NB4 (cell line): ENCODE measurements around the gene TGIF1.

Experiments used
- DNase-seq: peaks from one replicate; pipeline ENCODE4 v3.0.0; 2010; ENCODE audit warnings: low read depth
- H3K4me3 ChIP-seq: one replicate; pipeline ENCODE4 v1.5.1; 2011; ENCODE audit warnings: mild to moderate bottlenecking, low read depth, low read length, moderate library complexity
- MYC ChIP-seq: IDR thresholded peaks from 2 replicates; pipeline ENCODE4 v1.6.1; 2011; ENCODE audit warnings: low read depth, low read length
- POLR2A ChIP-seq: IDR thresholded peaks from 2 replicates; pipeline ENCODE4 v1.6.1; 2011; ENCODE audit warnings: mild to moderate bottlenecking; ENCODE audit not compliant: insufficient read length; ENCODE audit errors: extremely low read depth
- TF ChIP-seq, protein P1 (sequence below): IDR thresholded peaks from one replicate; pipeline ENCODE4 v1.5.1; 2012; ENCODE audit warnings: low read depth, low read length
- TF ChIP-seq, protein P2 (sequence below): IDR thresholded peaks from 2 replicates; pipeline ENCODE4 v1.6.1; 2011; ENCODE audit warnings: low read depth, low read length

The TGIF1 gene

DNA sequence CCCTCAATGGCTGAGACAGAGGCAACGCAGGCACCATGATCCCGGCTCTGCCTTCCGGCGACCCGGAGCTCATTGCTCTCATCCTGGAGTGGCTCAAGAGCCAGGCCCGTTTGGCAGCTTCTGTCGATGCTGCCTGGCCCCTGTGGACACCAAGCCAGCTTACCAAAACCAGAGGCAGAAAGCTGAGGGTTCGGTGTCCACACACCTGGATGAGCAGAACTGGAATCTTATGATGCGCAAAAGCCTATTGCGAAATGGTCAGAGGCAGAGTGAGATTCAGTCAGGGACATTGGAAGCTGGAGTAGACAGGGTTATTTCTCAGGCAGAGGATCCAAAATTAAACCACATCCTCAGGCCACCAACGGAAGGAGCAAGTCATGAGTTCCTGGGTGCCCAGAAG, 34.9 kb upstream of the TGIF1 start:
- no peak for DNase-seq
- no peak for TF ChIP-seq POLR2A
- TF ChIP-seq, protein P1, sequence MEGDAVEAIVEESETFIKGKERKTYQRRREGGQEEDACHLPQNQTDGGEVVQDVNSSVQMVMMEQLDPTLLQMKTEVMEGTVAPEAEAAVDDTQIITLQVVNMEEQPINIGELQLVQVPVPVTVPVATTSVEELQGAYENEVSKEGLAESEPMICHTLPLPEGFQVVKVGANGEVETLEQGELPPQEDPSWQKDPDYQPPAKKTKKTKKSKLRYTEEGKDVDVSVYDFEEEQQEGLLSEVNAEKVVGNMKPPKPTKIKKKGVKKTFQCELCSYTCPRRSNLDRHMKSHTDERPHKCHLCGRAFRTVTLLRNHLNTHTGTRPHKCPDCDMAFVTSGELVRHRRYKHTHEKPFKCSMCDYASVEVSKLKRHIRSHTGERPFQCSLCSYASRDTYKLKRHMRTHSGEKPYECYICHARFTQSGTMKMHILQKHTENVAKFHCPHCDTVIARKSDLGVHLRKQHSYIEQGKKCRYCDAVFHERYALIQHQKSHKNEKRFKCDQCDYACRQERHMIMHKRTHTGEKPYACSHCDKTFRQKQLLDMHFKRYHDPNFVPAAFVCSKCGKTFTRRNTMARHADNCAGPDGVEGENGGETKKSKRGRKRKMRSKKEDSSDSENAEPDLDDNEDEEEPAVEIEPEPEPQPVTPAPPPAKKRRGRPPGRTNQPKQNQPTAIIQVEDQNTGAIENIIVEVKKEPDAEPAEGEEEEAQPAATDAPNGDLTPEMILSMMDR, result no peak
- TF ChIP-seq, protein P2, sequence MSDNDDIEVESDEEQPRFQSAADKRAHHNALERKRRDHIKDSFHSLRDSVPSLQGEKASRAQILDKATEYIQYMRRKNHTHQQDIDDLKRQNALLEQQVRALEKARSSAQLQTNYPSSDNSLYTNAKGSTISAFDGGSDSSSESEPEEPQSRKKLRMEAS, result no peak
- TF ChIP-seq MYC, result no peak
- no peak overlapping the region for H3K4me3 ChIP-seq

DNA sequence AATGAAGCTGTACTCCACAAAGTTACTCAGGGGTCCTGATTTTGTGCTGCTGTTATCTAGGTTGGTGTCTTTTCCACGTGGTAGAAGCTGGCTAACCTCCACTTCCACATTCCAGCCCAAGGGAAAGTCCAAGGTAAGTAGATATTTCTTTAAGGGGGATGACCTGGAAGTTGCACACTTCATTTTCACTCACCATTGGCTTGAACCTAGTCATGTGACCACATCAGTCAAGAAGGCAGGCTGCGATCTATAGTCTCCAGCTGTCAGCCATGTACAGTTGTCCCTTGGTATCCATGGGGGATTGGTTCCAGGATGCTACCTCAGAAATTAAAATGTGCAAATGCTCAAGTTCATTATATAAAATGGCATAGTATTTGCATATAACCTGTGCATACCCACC, 31.9 kb upstream of the TGIF1 start:
- TF ChIP-seq, protein P2, result no peak
- TF ChIP-seq, protein P1, result no peak
- no peak for TF ChIP-seq MYC
- no peak for TF ChIP-seq POLR2A
- DNase-seq, result no peak
- H3K4me3 ChIP-seq, result no peak overlapping the region

DNA sequence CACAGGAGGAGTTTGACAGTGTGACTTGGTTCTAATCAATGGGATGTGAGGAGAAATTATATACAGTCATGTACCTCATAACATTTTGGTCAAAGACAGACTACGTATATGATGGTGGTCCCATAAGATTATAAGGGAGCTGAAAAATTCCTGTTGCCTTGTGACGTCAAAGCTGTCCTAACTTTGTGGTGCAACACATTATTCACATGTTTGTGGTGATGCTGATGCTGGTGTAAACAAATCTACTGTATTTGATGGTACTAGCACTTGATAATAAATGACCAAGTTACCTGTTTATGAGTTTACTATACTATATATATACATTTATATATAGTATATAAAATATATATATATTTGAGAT, 29.1 kb upstream of the TGIF1 start:
- no peak overlapping the region for H3K4me3 ChIP-seq
- no peak for TF ChIP-seq MYC
- no peak for TF ChIP-seq POLR2A
- TF ChIP-seq, protein P2, result no peak
- TF ChIP-seq, protein P1, result no peak
- no peak for DNase-seq

DNA sequence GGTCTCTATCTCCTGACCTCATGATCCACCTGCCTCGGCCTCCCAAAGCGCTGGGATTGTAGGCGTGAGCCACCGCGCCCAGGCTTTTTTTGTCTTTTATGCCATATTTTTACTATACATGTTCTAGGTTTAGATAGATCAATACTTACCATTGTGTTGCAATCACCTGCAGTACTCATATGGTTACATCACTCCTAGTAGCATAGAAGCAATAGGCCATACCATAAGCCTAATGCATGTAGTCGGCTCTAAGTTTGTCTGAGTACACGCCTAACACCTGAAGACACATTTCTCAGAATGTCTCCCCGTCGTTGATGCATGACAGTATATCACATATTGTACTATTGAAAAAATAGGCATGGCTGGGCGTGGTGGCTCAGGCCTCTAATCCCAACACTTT, 27.1 kb upstream of the TGIF1 start:
- DNase-seq, result no peak
- no peak overlapping the region for H3K4me3 ChIP-seq
- TF ChIP-seq POLR2A (no peak), MYC (no peak)
- TF ChIP-seq, protein P2, result no peak
- TF ChIP-seq, protein P1, result no peak

DNA sequence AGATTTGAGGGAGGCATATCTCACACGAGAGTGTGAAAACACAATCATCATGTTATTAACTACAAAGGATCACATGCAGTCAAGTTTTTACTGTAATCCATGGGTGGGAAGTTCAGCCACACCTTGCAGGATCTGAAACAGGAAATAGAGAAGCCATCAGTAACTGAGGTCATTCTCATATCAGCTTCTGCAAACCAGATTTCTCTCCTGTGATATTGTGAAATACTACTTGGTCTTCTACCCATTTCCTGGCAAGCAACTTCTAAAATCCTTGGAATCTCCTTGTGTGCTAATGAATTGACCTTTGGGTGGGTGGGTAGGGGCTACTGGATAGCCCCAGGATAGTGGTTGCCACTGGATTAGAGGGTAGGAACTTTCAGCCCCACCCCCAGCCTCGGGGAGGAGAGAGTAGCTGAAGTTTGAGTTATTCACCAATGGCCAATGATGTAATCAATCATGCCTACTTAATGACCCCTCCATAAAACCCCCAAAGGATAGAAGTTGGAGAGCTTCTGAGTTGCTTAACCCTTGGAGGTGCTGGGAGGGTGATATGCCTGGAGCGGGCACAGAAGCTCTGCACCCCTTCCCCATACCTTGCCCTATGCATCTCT, 25.6 kb upstream of the TGIF1 start:
- H3K4me3 ChIP-seq, result no peak overlapping the region

More for the DNA sequence above, 25.6 kb upstream of the TGIF1 start:
- TF ChIP-seq, protein P2, result no peak
- TF ChIP-seq POLR2A, result no peak
- TF ChIP-seq, protein P1, result no peak
- no peak for TF ChIP-seq MYC
- DNase-seq, result peak; percentile 38
